GM19023 (cell line): ENCODE measurements around the gene RNF146.
A peak's percentile ranks its signal among the peaks of the same experiment; 100 is the strongest.
"Not testable (repeated sequence)": the region's sequence is repeated elsewhere in the genome, so short reads cannot be mapped to it uniquely, and the experiment has no call there.

Experiments used
- ATAC-seq: cut with Tn5 transposase; IDR thresholded peaks from one replicate; pipeline ENCODE4 v1.9.1; 2021; ENCODE audit warnings: mild to moderate bottlenecking, moderate library complexity; ENCODE audit not compliant: unreplicated experiment

RNF146 gene

DNA sequence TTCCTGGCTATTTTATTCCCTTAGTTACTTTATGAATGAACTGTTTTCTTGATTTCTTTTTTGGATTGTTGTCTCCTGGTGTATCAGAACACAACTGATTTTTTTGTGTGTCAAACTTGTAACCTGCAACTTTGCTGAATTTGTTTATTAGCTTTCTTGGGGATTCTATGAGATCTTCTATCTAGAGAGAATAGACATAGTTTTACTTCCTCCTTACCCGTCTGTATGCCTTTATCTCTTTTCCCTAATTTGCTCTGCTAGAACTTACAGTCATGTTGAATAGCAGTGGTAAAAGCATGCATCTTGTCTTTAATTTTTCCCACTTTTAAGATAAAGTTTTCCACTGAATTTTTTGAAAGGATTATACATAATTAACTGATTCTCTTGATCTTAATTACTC is 13.2 kb downstream of the RNF146 start:
- ATAC-seq = no peak

DNA sequence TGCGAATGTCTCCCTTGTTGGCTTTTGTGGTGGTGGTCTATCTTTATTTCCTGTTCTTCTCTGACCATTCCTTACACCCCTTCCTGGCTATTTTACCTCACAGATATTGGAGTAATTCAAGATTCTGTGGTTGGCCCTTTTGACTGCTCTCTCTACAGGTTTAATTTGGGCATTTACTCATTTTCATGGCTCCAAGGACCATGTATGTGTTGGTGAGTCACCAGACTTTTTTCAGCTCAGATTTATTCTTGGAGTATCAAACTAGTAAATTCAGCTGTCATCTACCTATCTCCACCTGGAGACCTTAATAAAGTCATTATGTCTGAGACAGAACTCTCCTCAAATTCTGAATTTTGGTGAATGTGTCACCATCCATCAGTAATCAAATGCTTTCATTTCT is 15.5 kb downstream of the RNF146 start:
- ATAC-seq = no peak

DNA sequence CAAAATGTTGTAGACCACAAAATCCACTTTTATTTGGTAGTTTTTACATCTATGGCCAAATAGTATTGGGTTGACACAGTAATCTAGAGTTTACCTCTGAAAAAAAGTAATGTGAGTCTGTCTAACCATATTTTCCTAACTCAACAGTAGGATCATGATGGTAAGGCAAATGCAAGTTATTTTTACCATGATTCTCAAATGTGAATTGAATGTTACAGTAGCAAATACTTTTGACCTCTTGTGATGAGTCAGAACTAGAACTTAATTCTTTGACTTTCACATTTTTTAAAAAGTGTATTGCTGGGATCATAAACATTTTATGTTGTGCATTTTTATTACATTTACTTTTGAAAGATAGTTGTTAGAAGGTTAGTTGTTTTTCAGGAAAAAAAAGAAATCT is 22.0 kb downstream of the RNF146 start:
- ATAC-seq = no peak

DNA sequence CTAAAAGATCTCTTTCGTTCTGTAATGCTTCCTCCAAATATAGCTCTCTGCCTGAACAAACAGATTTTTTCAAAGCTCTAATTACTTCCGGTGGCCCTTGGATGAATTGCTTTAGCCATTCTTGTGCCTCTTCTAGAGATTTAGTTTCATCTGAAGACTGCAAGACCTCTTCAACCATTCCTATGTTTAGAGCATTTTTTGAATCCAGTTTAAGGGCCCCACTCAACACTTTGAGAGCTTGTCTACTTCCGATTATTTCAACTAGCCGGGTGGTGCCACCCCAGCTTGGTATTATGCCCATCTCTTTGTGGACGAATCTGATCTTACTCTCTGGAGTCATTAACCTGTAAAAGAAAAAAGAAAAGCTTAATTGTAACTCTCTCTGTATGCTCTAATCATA is 23.3 kb downstream of the RNF146 start:
- ATAC-seq = no peak

DNA sequence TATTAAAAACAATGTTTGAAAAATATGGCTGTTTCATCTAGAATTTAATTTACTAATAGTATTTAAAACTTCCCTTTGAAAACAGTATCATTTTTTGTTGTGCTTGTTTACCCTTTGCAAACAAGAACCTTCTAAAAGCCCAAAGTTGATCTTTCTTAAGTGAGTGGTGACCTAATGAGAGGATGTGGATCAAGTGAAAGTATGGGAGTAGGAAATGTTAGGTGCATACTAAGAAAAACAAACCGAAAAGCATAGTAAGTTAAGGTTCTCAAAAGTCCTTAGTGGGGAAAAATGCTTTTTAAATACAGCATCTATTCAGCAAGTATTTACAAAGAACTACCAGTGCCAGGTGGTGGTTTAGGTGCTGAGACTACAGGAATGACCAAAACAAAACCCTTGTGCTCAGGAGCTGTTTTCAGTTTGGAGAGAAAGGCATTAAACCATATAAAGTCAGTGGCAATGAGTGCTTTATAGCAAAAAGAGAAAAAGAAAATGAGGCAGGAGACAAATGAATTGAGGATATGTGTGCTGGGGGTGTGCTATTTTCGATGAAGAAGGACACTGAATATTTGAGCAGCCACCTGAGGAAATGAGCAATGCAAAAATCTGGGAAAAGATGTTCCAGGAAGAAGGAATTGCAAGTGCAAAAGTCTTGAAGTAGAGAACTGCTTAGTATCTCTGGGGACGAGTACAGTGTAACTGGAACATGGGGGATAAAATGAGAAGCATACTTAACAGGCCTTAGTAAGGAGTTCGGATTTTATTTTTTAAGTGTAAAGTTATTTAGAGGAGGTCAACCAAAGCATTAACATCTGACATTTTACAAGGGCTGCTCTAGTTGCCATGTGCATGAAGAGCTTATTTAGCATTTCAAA is 24.0 kb downstream of the RNF146 start:
- peak; percentile 7 for ATAC-seq

DNA sequence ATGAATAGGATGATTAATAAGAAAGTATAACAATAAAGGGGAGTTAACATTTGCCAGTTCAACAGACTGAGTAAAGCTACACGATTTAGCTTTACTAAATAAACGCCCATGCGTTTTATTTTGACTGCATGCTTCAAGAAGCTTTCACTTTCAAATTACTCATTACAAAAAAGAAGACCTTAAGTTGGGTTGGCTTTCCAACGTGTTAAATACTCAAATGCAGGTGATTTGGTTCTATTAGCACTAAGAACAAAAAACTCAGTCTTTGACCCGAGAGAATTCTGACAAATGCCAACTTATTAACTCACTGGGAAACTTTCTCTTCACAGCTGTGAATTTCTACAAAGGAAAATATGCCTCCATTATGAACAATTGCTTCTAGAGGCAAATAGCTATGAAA is 24.8 kb downstream of the RNF146 start:
- peak; percentile 85 for ATAC-seq

DNA sequence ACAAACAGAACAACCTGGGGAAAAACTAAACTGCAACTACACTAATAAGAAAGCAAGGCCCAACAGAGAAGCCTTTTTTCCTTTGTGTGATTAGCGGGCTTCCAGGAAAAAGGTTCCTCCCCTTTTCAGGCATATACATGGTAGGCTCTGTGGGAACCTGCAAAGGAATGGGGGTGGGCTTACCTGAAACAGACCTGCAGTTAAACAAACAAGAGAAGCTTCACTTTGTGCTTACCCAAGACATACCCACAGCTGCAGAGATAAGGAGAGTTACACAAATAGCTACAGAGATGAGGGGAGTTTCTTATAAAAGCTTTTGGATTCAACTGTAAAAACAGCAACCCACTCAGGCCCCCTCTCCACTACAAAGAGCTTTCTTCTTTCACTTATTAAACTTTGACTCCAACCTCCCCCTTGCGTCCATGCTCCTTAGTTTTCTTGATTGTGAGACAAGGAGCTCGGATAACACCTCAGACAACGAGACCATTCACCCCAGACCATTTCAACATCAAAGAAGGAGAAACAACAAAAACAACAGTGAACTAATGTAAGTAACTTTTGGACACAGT is 30.9 kb downstream of the RNF146 start:
- ATAC-seq = no peak

DNA sequence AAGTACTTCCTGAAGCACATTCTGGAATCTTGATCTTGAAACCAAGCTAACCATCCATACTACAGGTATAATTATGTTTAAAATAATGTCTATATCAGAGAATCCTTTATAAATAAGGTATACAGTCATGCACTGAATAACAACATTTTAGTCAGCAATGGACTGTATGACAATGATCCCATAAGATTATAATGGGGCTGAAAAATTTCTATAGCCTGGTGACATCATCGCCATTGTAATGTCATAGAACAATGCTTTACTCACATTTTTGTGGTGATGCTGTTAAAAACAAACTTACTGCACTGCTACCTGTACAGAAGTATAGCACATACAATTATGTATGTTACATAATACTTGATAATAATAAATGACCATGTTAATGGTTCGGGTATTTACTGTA is 31.8 kb downstream of the RNF146 start:
- ATAC-seq = no peak

DNA sequence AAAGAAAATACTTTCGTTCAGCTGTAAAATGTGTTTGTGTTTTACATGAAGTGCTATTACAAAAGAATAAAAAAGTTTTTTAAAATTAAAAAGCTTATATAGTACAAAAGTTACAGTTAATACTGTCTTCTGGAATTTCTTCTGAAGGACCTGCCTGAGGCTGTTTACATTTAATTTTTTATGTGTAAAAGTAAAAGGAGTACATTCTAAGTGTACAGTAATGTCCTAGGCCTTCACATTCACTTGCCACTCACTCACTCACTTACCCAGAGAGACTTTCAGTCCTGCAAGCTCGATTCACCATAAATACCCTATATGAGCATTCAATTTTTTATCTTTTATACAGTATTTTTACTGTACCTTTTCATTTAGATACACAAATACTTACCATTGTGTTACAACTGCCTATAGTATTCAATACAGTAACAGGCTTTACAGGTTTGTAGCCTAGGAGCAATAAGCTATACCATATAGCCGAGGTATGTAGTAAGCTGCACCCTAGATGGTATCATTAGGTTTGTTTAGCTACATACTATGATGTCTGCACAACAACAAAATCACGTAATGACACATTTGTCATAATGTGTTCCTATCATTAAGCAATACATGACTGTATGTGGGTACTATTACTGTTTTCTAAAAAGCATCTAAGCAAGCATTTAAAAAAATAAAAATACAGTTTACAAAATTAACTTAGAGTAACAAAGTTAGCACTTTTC is 33.0 kb downstream of the RNF146 start:
- ATAC-seq = no peak

DNA sequence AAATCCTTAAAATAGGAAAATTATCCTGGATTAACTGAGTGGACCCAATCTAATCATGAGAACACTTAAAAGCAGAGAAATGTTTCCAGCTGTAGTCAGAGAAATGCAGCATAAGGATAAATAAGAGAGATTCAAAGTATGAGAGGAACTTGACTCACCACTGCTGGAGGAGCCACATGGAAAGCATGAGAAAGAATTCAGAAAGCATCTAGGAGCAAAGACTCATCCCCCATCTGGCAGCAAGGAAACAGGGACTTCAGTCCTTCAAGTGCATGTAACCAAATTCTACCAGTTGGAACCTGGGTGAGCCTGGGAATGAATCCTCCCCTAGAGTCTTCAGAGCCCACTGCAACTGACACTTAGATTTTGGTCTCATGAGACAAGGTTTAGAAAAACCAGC is 33.7 kb downstream of the RNF146 start:
- no peak for ATAC-seq

DNA sequence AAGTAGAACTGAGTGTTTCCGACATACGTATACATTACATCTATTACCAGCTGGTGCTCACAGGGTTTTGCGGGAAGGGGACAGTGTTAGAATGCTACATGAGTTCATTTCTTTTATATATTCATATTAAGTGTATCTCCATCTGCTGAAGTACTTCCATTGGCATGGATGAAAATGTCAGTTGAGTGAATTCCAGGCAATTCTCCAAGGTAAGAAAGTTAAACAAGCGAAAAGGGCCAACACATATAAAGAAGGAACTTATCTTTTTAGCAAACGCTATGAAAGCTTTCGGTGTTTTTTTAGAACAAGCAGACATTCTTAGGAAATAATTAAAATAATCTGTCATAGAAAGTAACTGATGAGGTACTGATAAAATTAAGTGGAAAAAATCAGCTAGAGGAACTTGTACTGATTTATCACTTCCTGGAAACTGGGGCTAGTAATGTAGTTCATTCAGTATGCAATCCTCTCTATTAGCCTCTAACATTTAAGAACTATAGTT is 34.6 kb downstream of the RNF146 start:
- ATAC-seq = no peak

DNA sequence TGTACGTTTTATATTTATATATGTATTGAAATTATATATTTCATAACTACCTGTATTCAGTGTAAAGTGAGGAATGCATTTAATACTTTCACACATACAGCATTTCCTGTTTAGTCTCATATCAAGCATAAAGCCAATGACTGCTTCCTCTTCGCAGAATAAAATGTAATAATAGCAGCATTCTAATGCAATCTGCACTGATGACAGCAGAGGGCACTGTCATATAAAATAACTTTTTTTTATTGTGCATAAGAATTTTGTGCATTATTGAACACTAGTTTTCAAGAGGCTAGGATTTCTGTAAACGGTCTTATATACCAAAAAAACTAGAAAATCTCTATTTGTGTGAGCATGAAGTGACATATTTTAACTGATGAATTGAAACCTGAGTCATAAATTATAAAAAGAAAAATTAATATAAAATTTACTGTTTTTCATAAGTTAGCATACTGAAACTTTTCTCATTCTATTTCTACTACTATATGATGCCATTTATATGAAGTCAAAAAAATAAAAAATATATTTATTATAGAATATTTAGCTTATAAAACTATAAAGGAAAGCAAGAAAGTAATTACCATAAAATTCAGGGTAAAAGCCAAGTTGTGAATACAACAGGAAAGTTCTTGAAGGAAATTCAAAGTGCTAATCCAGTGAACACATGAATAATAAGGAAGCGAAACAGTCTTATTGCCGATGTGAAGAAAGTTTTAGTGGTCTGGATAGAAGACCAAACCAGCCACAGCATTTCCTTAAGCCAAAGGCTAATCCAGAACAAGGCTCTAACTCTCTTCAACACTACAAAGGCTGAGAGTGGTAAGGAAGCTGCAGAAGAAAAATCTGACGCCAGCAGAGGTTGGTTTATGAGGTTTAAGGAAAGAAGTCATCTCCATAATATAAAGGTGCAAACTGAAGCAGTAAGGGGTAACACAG is 36.3 kb downstream of the RNF146 start:
- peak; percentile 71 for ATAC-seq

DNA sequence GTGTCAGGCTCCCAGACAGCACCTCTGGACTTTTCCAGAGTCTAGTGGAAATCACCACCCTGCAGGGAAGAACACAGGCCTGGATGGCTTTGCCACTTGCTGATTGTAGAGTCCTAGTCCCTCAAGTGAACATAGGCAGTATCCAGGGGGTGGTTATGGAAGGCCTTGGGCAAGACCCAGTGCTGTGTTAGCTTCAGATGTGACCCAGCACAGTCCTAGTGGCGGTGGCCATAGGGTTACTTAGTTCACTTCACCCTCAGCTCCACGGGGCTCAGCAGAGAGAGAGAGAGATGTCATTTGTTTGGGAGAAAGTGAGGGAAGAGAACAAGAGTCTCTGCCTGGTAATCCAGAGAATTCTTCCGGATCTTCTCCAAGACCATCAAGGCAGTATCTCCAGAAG is 37.3 kb downstream of the RNF146 start:
- ATAC-seq = no peak

DNA sequence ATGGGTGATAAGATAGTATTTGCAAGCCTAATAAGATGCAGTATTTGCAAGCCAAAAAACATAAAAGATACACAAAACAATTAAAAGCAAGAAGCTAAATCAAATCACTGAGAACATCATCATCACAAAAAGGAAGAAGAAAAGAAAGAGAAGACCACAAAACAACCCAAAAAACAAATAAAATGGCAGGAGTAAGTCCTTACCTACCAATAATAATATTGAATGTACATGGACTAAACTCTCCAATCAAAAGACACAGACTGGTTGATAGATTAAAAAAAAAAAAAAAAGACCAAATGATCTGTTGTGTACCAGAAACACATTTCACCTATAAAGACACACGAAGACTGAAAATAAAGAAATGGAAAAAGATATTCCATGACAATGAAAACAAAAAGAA is 39.1 kb downstream of the RNF146 start:
- ATAC-seq = no peak

DNA sequence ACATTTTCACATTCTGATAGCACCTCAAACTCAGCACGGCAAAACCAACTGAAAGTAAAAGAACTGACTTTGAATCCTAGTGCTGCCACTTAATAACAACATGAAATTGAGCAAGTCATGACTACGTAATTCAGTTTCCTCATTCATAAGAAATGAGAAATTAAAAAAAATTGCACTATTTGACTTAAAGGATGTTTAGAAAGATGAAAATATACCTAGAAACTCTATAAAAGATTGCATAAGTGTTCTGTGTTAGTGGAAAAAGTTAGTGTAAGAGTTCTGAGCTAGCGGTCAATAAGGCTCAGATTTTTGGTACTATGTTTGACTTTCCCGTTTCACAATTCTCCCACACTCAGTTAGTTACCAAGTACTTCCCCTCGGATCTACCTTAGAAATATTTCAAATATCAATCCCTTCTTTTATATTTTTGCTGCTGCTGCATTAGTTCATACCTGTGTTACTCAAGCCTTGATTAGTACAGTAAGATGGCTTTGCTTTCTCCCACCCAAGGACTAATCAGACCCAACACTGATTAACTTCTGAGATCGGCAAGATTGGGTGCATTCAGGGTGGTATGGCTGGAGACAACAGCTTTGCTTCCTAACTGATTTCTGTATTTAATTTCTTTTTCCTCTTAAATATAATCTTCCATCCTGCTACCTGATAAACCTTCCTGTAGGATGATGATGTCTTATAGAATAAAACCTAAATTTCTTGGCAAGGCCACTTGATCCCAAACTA is 50.9 kb downstream of the RNF146 start:
- no peak for ATAC-seq

DNA sequence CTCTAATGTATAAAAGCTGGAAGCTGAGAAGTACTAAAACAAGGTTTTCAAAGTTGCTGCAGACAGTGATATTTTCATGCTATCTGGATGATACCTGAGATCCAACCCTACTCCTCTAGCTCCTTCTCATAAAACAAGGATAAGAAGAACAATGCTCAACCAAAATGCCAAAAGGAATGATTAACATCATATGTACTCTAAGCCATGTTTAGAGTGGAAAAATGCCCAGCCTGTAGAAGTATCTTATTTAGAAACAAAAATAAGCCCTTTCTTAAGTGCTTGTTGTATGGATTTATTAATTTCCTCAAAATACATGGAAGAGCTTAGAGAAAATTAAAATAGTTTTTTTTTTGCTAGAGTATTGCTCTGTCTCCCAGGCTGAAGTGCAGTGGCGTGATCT is 53.0 kb downstream of the RNF146 start:
- ATAC-seq = no peak

DNA sequence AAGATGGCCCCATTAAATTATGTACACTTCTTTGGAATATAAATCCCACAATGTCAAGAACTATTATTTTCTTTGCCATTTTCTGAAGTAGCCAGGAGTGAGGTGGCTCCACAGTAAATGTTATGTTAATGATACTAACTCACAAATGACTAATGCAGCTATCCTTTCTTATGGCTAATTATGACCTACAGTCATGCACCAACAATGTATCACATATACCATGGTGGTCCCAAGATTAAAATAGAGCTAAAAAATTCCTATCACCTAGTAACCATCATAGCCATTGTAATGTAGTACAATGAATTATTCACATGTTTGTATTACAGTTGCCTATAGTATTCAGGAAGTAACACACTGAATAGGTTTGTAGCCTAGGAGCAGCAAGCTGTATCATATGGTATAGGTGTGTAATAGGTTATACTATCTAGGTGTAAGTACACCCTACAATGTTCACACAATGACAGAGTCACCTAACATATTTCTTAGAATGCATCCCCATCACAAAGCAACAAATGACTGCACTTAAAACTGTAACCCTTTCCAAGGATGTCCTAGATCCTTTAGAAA is 61.5 kb downstream of the RNF146 start:
- ATAC-seq = no peak

DNA sequence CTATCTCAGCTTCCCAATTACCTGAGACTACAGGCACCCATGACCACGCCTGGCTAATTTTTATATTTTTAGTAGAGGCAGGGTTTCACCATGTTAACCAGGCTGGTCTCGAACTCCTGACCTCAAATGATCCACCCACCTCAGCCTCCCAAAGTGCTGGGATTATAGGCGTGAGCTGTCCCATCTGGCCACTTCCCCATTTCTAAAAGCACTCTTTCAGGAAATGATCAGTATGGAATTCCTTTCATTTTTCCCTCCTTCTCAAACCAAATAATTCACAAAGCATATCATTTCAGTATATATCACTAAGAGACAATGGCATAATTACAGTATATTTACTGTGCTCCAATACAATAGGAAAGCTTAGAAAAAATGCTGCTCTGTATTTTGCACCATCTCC is 64.6 kb downstream of the RNF146 start:
- ATAC-seq = not testable (repeated sequence)

DNA sequence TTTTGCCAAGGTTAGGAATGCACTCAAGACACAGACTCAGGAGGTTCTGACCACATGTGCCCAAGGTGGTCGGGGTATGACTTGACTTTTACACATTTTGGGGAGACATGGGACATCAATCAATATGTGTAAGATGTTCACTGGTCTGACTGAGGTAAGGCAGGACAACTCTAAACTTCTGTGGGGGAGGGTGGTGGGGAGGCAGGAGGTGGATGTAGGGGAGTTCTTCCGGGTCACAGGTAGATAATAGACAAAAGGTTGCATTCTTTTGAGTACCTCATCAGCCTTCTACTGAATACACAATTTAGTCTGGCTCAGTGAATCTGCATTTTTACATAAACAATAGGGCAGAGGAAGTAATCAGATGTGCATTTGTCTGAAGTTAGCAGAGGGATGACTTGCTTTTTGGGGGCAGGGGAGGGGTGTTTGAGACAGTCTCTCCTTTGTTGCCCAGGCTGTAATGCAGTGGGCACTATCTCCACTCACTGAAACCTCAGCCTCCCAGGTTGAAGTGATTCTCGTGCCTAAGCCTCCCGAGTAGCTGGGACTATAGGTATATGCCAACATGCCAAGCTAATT is 65.8 kb downstream of the RNF146 start:
- no peak for ATAC-seq
